ENCODE data around the gene ZNF367.

Gene ZNF367

DNA sequence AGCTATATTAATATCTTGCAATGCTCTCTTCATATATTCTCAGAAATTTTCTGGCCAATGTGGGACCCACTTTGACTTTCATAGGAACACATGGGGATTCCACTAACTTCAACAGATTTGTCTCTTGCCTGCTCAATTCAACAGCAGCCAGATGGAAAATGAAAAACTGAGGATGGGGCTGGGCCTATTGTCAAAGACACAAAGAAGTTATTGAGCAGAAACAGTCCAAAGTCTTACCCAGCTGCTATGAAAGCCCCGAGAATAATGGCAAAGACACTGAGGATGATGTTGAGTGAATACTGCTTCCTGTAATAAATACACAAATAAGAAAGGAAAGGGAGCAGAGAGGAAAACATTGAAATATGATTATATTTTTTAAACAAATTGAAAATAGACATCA, 67.3 kb downstream of the ZNF367 start:
- H3K27me3 ChIP-seq (ENCODE audit: insufficient read depth, insufficient read length), result no peaks in the 10 kb centered on the region
- DNase-seq (ENCODE audit: low read depth, low spot score), result no peak
- no peak for TF ChIP-seq SUZ12 (IDR thresholded peaks at IDR 0.05; ENCODE audit: extremely low read depth, insufficient read depth, insufficient read length)
- TF ChIP-seq ZNF274 (IDR thresholded peaks at IDR 0.05; ENCODE audit: low read depth, low read length), result no peak
- no peak for TF ChIP-seq YY1 (IDR thresholded peaks at IDR 0.05; ENCODE audit: insufficient read depth, insufficient read length)
- H3K9me3 ChIP-seq (ENCODE audit: insufficient read depth, low read length), result peaks cover 7% of the 10 kb centered on the region; the same call in 1 of the 2 replicates
- H3K36me3 ChIP-seq (ENCODE audit: insufficient read depth, insufficient read length, low read length), result peaks cover 7% of the 10 kb centered on the region
- no peak overlapping the region for H3K9ac ChIP-seq (ENCODE audit: insufficient read length, low read depth)
- no peaks in the 10 kb centered on the region for H3K4me1 ChIP-seq (ENCODE audit: insufficient read depth, insufficient read length)
- H3K4me3 ChIP-seq (ENCODE audit: insufficient read length, low read depth), result no peak overlapping the region

DNA sequence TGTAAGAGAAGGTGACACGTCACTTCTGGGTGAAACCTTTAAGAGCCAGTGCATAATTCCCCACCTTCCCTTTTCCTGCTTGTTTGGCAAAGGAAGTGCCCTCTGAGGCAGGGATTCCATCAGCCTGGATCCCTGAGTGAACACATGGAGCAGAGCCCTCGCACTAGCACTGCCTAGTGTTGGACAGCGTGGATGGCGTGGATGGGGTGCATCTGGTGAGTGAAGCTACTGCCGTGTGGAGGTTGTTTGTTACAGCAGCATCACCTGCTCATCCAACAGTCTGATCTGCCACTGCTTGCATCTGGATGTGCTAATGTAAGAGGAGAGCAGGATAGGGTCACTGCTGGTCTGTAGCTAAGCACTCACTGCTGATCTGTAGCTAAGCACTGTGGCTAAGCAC, 69.9 kb downstream of the ZNF367 start:
- peaks cover 7% of the 10 kb centered on the region; the same call in 1 of the 2 replicates for H3K9me3 ChIP-seq (ENCODE audit: insufficient read depth, low read length)
- no peak for DNase-seq (ENCODE audit: low read depth, low spot score)
- TF ChIP-seq SUZ12 (IDR thresholded peaks at IDR 0.05; ENCODE audit: extremely low read depth, insufficient read depth, insufficient read length) (no peak), YY1 (IDR thresholded peaks at IDR 0.05; ENCODE audit: insufficient read depth, insufficient read length) (no peak), ZNF274 (IDR thresholded peaks at IDR 0.05; ENCODE audit: low read depth, low read length) (no peak)
- H3K27me3 ChIP-seq (ENCODE audit: insufficient read depth, insufficient read length), result no peaks in the 10 kb centered on the region
- H3K9ac ChIP-seq (ENCODE audit: insufficient read length, low read depth), result no peak overlapping the region
- H3K4me1 ChIP-seq (ENCODE audit: insufficient read depth, insufficient read length), result no peaks in the 10 kb centered on the region
- H3K4me3 ChIP-seq (ENCODE audit: insufficient read length, low read depth), result no peak overlapping the region
- peaks cover 6% of the 10 kb centered on the region for H3K36me3 ChIP-seq (ENCODE audit: insufficient read depth, insufficient read length, low read length)

DNA sequence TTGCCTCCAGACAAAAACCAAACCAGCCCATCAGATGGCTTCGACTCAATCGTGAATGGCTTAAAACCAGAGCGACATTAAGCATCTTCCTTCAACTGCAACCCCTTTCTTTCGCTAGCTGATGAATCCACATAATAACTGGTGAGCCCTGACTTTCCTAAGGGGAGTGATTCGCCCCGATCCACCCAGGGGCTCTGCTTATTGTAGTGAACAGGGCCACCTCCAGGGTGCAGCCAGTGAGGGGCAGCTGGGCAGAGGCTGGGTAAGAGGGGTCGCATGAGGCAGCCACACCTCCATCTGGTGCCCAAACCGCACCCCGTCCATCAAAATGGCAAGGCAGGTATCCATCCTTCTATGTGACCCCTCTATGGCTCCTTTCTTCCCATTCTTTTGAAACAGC, 72.6 kb downstream of the ZNF367 start:
- Histone ChIP-seq H3K27me3 (ENCODE audit: insufficient read depth, insufficient read length) (no peaks in the 10 kb centered on the region), H3K36me3 (ENCODE audit: insufficient read depth, insufficient read length, low read length) (peaks cover 13% of the 10 kb centered on the region), H3K9ac (ENCODE audit: insufficient read length, low read depth) (no peak overlapping the region), H3K4me3 (ENCODE audit: insufficient read length, low read depth) (no peak overlapping the region), H3K9me3 (ENCODE audit: insufficient read depth, low read length) (peaks cover 7% of the 10 kb centered on the region; the same call in 1 of the 2 replicates), H3K4me1 (ENCODE audit: insufficient read depth, insufficient read length) (peaks cover 5% of the 10 kb centered on the region)
- no peak for DNase-seq (ENCODE audit: low read depth, low spot score)
- TF ChIP-seq ZNF274 (IDR thresholded peaks at IDR 0.05; ENCODE audit: low read depth, low read length), result no peak
- TF ChIP-seq YY1 (IDR thresholded peaks at IDR 0.05; ENCODE audit: insufficient read depth, insufficient read length), result no peak
- no peak for TF ChIP-seq SUZ12 (IDR thresholded peaks at IDR 0.05; ENCODE audit: extremely low read depth, insufficient read depth, insufficient read length)

DNA sequence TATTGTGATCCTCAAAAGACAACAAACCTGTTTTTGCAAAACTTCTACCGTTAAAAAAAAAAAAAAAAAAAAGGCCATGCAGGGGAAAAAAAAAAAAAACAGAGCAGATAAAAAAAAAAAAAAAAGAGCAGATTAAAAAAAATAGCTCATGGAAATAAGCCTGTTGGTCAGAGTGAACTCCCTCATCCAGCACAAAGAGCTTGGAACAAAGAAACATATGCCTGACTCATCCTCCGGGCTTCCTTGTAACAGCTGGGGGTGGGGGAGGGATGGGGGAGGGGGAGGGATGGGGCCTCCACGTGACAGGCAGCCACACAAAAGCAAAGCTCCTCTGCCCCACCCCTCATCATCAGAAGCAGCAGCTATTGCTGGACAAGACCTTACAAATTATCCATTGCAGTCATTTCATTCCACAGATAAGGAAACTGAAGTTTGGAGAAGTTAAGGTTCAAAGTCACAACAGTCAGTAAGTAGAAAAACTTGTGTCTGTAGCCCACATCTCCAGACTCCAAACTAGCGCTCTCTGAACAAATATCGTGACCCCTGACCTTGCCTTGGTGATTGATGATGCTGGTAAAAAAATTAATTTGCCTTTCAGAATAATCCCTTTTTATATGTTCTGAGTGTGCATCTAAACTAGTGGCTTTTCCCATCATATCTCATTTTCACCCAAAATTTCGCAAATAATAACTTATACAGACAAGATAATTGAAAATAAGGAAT, 73.6 kb downstream of the ZNF367 start:
- Histone ChIP-seq H3K9me3 (ENCODE audit: insufficient read depth, low read length) (peaks cover 7% of the 10 kb centered on the region; the same call in 1 of the 2 replicates), H3K27me3 (ENCODE audit: insufficient read depth, insufficient read length) (no peaks in the 10 kb centered on the region), H3K4me1 (ENCODE audit: insufficient read depth, insufficient read length) (peaks cover 5% of the 10 kb centered on the region), H3K9ac (ENCODE audit: insufficient read length, low read depth) (no peak overlapping the region), H3K4me3 (ENCODE audit: insufficient read length, low read depth) (no peak overlapping the region), H3K36me3 (ENCODE audit: insufficient read depth, insufficient read length, low read length) (peaks cover 13% of the 10 kb centered on the region)
- TF ChIP-seq ZNF274 (IDR thresholded peaks at IDR 0.05; ENCODE audit: low read depth, low read length) (no peak), SUZ12 (IDR thresholded peaks at IDR 0.05; ENCODE audit: extremely low read depth, insufficient read depth, insufficient read length) (no peak), YY1 (IDR thresholded peaks at IDR 0.05; ENCODE audit: insufficient read depth, insufficient read length) (no peak)
- DNase-seq (ENCODE audit: low read depth, low spot score), result peak; percentile 88

DNA sequence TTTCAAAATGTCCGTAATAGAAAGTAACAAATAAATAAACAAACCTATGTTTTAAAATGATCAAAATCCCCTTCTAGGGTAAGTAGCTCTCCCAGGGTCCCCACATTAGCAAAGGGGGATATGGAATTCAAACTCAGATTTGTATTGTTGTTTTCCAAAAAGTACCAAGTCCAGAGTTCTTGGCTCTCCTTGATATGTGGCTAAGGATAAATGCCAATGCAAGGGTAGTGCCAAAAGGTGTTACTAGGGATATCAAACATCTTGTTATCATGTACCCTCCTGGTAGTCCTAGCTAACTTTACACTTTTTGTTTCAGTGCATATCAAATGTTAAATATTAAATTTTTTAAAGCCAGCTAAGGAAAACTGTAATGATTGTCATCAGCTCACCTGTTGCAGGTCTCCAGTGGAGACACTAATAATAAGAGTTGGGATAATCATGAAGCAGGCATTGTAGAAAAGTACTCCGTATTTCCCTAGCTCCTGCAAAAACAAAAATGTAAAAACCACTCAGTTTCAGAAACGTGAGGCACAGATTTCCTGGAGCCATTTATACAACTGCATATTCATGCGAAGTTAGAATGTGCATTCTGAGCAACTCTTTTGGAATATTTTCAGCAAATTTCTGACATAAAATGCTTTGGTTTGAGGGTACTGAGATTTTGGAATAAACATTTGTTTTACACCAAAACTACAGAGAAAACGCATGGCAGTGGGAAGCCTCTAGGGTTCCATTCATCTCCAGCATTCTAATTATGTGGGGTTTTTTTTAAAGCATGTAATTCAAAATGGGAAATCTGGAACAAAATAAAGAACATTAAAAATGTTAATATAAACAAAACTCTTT, 74.4 kb downstream of the ZNF367 start:
- peaks cover 7% of the 10 kb centered on the region; the same call in 1 of the 2 replicates for H3K9me3 ChIP-seq (ENCODE audit: insufficient read depth, low read length)
- no peaks in the 10 kb centered on the region for H3K27me3 ChIP-seq (ENCODE audit: insufficient read depth, insufficient read length)
- H3K4me1 ChIP-seq (ENCODE audit: insufficient read depth, insufficient read length), result peaks cover 5% of the 10 kb centered on the region
- no peak for TF ChIP-seq SUZ12 (IDR thresholded peaks at IDR 0.05; ENCODE audit: extremely low read depth, insufficient read depth, insufficient read length)
- TF ChIP-seq YY1 (IDR thresholded peaks at IDR 0.05; ENCODE audit: insufficient read depth, insufficient read length), result no peak
- TF ChIP-seq ZNF274 (IDR thresholded peaks at IDR 0.05; ENCODE audit: low read depth, low read length), result no peak
- H3K4me3 ChIP-seq (ENCODE audit: insufficient read length, low read depth), result no peak overlapping the region
- H3K36me3 ChIP-seq (ENCODE audit: insufficient read depth, insufficient read length, low read length), result peaks cover 13% of the 10 kb centered on the region
- DNase-seq (ENCODE audit: low read depth, low spot score), result no peak
- H3K9ac ChIP-seq (ENCODE audit: insufficient read length, low read depth), result no peak overlapping the region

DNA sequence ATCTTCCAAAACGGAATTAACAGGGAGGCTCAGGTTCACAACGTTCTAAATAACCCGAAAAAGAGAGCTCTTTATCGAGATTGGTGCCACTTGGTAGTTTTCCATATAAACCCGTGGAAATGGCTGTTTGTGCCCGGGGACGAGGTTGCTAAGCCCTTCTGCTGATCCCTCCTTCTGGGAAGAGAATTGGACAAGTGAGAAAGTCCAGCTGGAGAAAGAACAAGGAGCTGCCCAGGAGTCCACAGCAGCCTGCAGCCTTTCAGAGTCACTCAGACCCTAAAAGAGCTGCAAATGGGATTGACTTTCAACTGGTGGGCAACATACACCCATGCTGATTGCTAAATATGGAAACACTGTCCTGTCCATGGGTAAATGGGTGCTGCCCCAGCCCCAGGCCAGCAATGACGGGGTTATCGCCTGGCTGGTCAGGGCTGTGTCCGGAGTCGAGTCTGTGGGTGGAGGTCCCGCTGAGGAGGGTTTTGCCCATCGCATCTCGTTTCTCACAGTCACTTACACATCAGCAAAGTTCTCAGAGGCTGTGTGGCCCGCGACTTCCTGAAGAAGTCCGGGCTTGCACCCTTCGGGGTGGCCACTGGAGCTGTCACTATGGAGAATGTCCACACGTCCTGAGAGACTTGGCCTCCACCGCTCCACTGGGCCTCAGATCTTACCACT, 75.5 kb downstream of the ZNF367 start:
- no peaks in the 10 kb centered on the region for H3K27me3 ChIP-seq (ENCODE audit: insufficient read depth, insufficient read length)
- H3K4me3 ChIP-seq (ENCODE audit: insufficient read length, low read depth), result no peak overlapping the region
- no peak for TF ChIP-seq YY1 (IDR thresholded peaks at IDR 0.05; ENCODE audit: insufficient read depth, insufficient read length)
- TF ChIP-seq SUZ12 (IDR thresholded peaks at IDR 0.05; ENCODE audit: extremely low read depth, insufficient read depth, insufficient read length), result no peak
- no peak for TF ChIP-seq ZNF274 (IDR thresholded peaks at IDR 0.05; ENCODE audit: low read depth, low read length)
- no peak for DNase-seq (ENCODE audit: low read depth, low spot score)
- peaks cover 5% of the 10 kb centered on the region for H3K4me1 ChIP-seq (ENCODE audit: insufficient read depth, insufficient read length)
- H3K36me3 ChIP-seq (ENCODE audit: insufficient read depth, insufficient read length, low read length), result peaks cover 7% of the 10 kb centered on the region
- H3K9ac ChIP-seq (ENCODE audit: insufficient read length, low read depth), result no peak overlapping the region
- no peaks in the 10 kb centered on the region for H3K9me3 ChIP-seq (ENCODE audit: insufficient read depth, low read length)
